Tibial artery (tissue), 4 donors: ENCODE data around the gene NEK4.
"Not testable (repeated sequence)": the region's sequence is repeated elsewhere in the genome, so short reads cannot be mapped to it uniquely, and the experiment has no call there.

Experiments
- DNase-seq, 2 donors: peaks; one replicate each; pipeline ENCODE4 v3.0.0-alpha.2; 2019
- H3K27ac ChIP-seq, 2 donors: fragments of 200-600 bp; sonication (generic) in 1 of 2; 1 replicate in 1 of 2; 2 replicates in 1 of 2; pipeline ENCODE4 v1.5.1; 2018 to 2019; ENCODE audit warnings: mild to moderate bottlenecking in 1 of 2
- H3K27me3 ChIP-seq, 2 donors: fragments of 200-600 bp; sonication (generic) in 1 of 2; one replicate each; pipeline versions ENCODE4 v1.5.1 to v1.6.0; 2016 to 2019
- H3K36me3 ChIP-seq, 3 donors: fragments of 200-600 bp; sonication (generic) in 2 of 3; one replicate each; pipeline ENCODE4 v1.5.1; 2016 to 2019; ENCODE audit warnings: mild to moderate bottlenecking in 2 of 3
- H3K4me1 ChIP-seq, 4 donors: fragments of 200-600 bp; sonication (generic) in 2 of 4; 1 replicate in 3 of 4; 2 replicates in 1 of 4; pipeline ENCODE4 v1.5.1; 2016 to 2019
- H3K4me3 ChIP-seq, 2 donors: fragments of 200-600 bp; sonication (generic) in 1 of 2; 1 replicate in 1 of 2; 2 replicates in 1 of 2; pipeline ENCODE4 v1.5.1; 2018 to 2019; ENCODE audit warnings: mild to moderate bottlenecking in 2 of 2
- H3K9me3 ChIP-seq, 3 donors: fragments of 200-600 bp; sonication (generic) in 1 of 3; one replicate each; pipeline ENCODE4 v1.5.1; 2016 to 2019
- CTCF ChIP-seq, 2 experiments: fragments of 200-600 bp in 1 of 2; fragments of 450-650 bp in 1 of 2; IDR thresholded peaks; one replicate each; pipeline ENCODE4 v1.5.1; 2017 to 2019; ENCODE audit warnings: antibody characterized with exemption in 2 of 2, mild to moderate bottlenecking in 1 of 2, moderate library complexity in 1 of 2
- intact Hi-C: fragments of 100-400 bp; cut with DNase I; formaldehyde crosslinking; loops from one replicate; pipeline ENCODE4 v1.15.0; 2023; ENCODE audit warnings: low total_unique reads

NEK4 gene

GRCh38 chr3:52730681-52731080, 40.1 kb downstream of the NEK4 start:
- Histone ChIP-seq H3K36me3 (peaks cover 53 to 70% (median 57%) of the 10 kb centered on the region in 3 donors), H3K27ac (no peak overlapping the region), H3K27me3 (no peaks in the 10 kb centered on the region), H3K9me3 (no peaks in the 10 kb centered on the region), H3K4me3 (no peak overlapping the region), H3K4me1 (no peaks in the 10 kb centered on the region)
- DNase-seq: no peak
- intact Hi-C loops: no loop called here
- TF ChIP-seq CTCF (IDR thresholded peaks at IDR 0.05): no peak

DNA sequence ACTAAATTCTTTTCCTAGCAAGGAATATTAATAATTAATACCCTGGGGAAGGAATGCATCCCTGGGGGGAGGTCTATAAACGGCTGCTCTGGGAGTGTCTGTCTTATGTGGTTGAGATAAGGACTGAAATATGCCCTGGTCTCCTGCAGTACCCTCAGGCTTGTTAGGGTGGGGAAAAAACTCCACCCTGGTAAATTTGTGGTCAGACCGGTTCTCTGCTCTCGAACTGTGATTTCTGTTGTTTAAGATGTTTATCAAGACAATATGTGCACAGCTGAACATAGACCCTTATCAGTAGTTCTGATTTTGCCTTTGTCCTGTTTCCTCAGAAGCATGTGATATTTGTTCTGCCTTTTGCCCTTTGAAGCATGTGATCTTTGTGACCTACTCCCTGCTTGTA, 42.0 kb downstream of the NEK4 start:
- H3K27ac ChIP-seq, H3K9me3 ChIP-seq, H3K27me3 ChIP-seq, intact Hi-C loops, DNase-seq, H3K4me1 ChIP-seq, H3K4me3 ChIP-seq: not testable (repeated sequence)
- peaks cover 35 to 51% (median 45%) of the 10 kb centered on the region in 3 donors for H3K36me3 ChIP-seq

GRCh38 chr3:52724511-52724910, 46.2 kb downstream of the NEK4 start:
- no peaks in the 10 kb centered on the region for H3K4me1 ChIP-seq
- DNase-seq: no peak
- intact Hi-C loops: no loop called here
- no peak for TF ChIP-seq CTCF (IDR thresholded peaks at IDR 0.05)
- no peak overlapping the region for H3K4me3 ChIP-seq
- no peak overlapping the region for H3K27ac ChIP-seq
- no peaks in the 10 kb centered on the region for H3K9me3 ChIP-seq
- H3K36me3 ChIP-seq: peaks cover 25 to 28% (median 27%) of the 10 kb centered on the region in 3 donors
- H3K27me3 ChIP-seq: no peaks in the 10 kb centered on the region

DNA sequence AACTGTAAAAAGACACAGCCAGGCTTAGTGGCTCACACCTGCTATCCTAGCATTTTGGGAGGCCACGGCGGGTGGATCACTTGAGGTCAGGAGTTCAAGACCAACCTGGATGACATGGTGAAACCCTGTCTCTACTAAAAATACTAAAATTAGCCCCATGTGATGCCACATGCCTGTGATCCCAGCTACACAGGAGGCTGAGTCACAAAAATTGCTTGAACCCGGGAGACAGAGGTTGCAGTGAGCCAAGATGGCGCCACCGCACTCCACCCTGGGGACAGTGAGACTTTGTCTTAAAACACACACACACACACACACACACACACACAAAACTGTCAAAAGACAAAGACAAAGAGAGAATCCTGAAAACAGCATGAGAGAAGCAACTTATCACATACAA, 46.8 kb downstream of the NEK4 start:
- Histone ChIP-seq H3K4me1 (no peaks in the 10 kb centered on the region), H3K36me3 (peaks cover 24 to 30% (median 25%) of the 10 kb centered on the region in 3 donors), H3K9me3 (no peaks in the 10 kb centered on the region), H3K27me3 (no peaks in the 10 kb centered on the region), H3K27ac (no peak overlapping the region), H3K4me3 (no peak overlapping the region)
- no peak for TF ChIP-seq CTCF (IDR thresholded peaks at IDR 0.05)
- intact Hi-C loops: no loop called here
- no peak for DNase-seq

GRCh38 chr3:52722491-52722890, 48.2 kb downstream of the NEK4 start:
- no peak overlapping the region for H3K4me3 ChIP-seq
- no peaks in the 10 kb centered on the region for H3K27me3 ChIP-seq
- no peak overlapping the region for H3K27ac ChIP-seq
- no peak for DNase-seq
- H3K4me1 ChIP-seq: no peaks in the 10 kb centered on the region
- no peak for TF ChIP-seq CTCF (IDR thresholded peaks at IDR 0.05)
- H3K9me3 ChIP-seq: no peaks in the 10 kb centered on the region
- intact Hi-C loops: no loop called here
- H3K36me3 ChIP-seq: peaks cover 18 to 31% (median 20%) of the 10 kb centered on the region in 3 donors

GRCh38 chr3:52721730-52722008, 49.1 kb downstream of the NEK4 start:
- Histone ChIP-seq H3K27me3 (no peaks in the 10 kb centered on the region), H3K36me3 (peaks cover 18 to 31% (median 23%) of the 10 kb centered on the region in 3 donors), H3K4me3 (no peak overlapping the region), H3K9me3 (no peaks in the 10 kb centered on the region), H3K27ac (no peak overlapping the region), H3K4me1 (no peaks in the 10 kb centered on the region)
- no peak for DNase-seq
- no peak for TF ChIP-seq CTCF (IDR thresholded peaks at IDR 0.05)
- intact Hi-C loops: no loop called here
